Measurements from ENCODE around the gene TOPORS.
"Not testable (repeated sequence)": the region's sequence is repeated elsewhere in the genome, so short reads cannot be mapped to it uniquely, and the experiment has no call there.

The TOPORS gene

DNA sequence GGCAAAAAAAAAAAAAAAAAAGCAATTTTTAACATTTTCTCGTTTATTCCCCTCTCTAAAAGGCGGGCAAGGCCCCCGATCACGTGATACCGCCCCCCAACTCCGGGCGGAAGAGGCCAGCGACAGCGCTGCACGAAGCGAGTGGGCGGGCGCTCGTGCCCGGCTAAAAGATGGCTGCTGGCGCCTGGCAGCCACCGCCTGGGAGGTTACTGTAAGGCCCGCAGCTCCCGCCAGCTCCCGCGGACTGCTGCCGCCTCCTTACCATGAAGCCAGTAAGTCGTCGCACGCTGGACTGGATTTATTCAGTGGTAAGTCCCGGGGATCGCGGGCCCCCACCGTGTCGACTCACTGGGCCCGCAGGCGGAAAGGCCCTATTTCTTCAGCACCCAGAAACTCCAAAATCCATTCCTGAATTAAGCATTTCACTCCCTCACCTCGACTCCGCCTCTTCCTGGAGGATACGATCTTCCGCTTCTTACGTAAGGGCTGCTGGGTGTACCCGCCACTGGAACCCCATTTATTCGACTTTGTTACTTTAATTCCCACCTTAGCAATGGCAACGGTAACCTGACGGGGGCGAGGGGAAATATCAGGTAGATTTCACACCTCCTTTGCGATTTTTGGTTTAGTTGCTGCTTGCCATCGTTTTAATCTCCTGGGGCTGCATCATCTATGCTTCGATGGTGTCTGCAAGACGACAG lies at the start of gene TOPORS, which contains the start of gene SMIM27:
Gene TOPORS, minus strand, starts transcription at position 415 of the 701 bp plus-strand sequence. Its CDS starts 150 bp downstream, at position 265.
Gene SMIM27, plus strand, starts transcription at position 156 of the 701 bp plus-strand sequence. Its CDS starts 108 bp downstream, at position 264.
- peak; percentile 93 for TF ChIP-seq POLR2A (IDR thresholded peaks at IDR 0.05; ENCODE audit: low read length)
- TF ChIP-seq GATA1 (IDR thresholded peaks at IDR 0.05; ENCODE audit: low read depth, low read length) = no peak
- peak; percentile 95 to 96 for DNase-seq

DNA sequence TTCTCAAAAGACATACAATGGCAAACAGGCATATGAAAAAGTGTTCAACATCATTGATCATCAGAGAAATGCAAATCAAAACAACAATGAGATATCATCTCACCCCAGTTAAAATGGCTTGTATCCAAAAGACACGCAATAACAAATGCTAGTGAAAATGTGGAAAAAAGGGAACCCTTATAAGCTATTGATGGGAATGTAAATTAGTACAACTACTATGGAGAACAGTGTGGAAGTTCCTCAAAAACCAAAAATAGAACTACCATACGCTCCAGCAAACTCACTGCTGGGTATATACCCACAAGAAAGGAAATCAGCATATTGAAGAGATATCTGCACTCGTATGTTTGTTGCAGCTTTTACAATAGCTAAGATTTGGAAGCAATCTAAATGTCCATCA lies 46.6 kb upstream of the TOPORS start:
- not testable (repeated sequence) for DNase-seq

- DNase-seq = no peak
- no peak for TF ChIP-seq GATA1 (IDR thresholded peaks at IDR 0.05; ENCODE audit: low read depth, low read length)
- TF ChIP-seq POLR2A (IDR thresholded peaks at IDR 0.05; ENCODE audit: low read length) = no peak
Measured at GRCh38 chr9:32596936-32597335, 44.5 kb upstream of the TOPORS start.

DNA sequence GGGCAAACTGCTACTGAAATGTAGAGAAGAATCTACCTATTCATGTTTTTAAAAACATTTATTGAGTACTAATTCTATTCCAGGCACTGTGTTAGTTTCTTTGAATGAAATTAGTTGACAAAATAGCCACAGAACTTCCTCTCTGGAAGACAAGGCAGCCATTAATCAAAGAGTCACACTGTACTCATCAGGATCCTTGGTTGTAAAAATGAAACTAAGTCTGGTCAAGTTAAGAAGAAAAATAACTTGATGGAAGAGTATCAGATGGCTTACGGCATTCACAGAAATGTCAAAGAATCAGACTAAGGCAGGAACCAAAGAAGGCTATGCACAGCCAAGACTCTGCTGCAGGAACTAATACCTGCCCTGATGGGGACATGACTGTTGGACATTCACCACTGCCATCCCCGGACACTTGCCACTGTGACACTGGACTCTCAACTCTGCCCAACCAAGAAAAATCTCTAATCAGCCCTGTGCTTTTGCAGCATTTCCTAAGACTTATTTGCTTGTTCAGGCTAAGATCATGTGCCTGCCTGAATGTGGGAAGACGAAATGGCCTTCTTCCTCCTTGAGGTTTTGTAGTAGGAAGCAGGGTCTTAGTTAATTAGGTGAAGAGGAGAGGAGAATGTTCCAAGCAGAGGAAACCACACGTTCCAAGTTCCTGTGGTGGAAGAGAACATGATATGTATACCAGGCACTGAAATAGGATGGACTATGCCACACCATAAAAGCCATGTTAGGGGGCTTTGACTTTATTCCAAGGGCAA lies 43.9 kb upstream of the TOPORS start:
- DNase-seq = no peak
- TF ChIP-seq POLR2A (IDR thresholded peaks at IDR 0.05; ENCODE audit: low read length) (no peak), GATA1 (IDR thresholded peaks at IDR 0.05; ENCODE audit: low read depth, low read length) (no peak)

- no peak for DNase-seq
- no peak for TF ChIP-seq POLR2A (IDR thresholded peaks at IDR 0.05; ENCODE audit: low read length)
- TF ChIP-seq GATA1 (IDR thresholded peaks at IDR 0.05; ENCODE audit: low read depth, low read length) = no peak
Measured at GRCh38 chr9:32590898-32591297, 38.5 kb upstream of the TOPORS start.

- DNase-seq = no peak
Measured at GRCh38 chr9:32590476-32590875, 38.1 kb upstream of the TOPORS start.

GRCh38 chr9:32589083-32589723 lies 36.8 kb upstream of the TOPORS start:
- DNase-seq = peak; percentile 43 to 59
- no peak for TF ChIP-seq POLR2A (IDR thresholded peaks at IDR 0.05; ENCODE audit: low read length)
- TF ChIP-seq GATA1 (IDR thresholded peaks at IDR 0.05; ENCODE audit: low read depth, low read length) = no peak

More at GRCh38 chr9:32590476-32590875, 38.1 kb upstream of the TOPORS start:
- TF ChIP-seq GATA1 (IDR thresholded peaks at IDR 0.05; ENCODE audit: low read depth, low read length) (no peak), POLR2A (IDR thresholded peaks at IDR 0.05; ENCODE audit: low read length) (no peak)

GRCh38 chr9:32587901-32588300 lies 35.5 kb upstream of the TOPORS start:
- TF ChIP-seq GATA1 (IDR thresholded peaks at IDR 0.05; ENCODE audit: low read depth, low read length) (no peak), POLR2A (IDR thresholded peaks at IDR 0.05; ENCODE audit: low read length) (no peak)
- DNase-seq = no peak

DNA sequence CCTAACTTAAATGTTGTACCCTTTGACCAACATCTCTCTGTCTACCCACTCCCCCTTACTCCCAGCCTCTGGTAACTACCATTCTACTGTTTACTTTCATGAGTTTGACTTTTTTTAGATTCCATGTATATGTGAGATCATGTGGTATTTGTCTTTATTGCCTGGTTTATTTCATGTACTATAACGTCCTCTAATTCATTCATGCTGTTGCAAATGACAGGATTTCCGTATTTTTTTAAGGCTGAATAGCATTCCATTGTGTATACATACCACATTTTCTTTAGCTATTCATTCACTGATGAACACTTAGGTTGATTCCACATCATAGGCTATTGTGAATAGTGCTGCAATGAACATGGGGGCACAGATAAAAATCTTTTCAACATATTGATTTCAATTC lies 32.4 kb upstream of the TOPORS start:
- no peak for DNase-seq
- TF ChIP-seq GATA1 (IDR thresholded peaks at IDR 0.05; ENCODE audit: low read depth, low read length) (no peak), POLR2A (IDR thresholded peaks at IDR 0.05; ENCODE audit: low read length) (no peak)

GRCh38 chr9:32581512-32582143 lies 29.2 kb upstream of the TOPORS start:
- peak; percentile 77 to 83 for DNase-seq
- TF ChIP-seq POLR2A (IDR thresholded peaks at IDR 0.05; ENCODE audit: low read length) = no peak
- no peak for TF ChIP-seq GATA1 (IDR thresholded peaks at IDR 0.05; ENCODE audit: low read depth, low read length)

DNA sequence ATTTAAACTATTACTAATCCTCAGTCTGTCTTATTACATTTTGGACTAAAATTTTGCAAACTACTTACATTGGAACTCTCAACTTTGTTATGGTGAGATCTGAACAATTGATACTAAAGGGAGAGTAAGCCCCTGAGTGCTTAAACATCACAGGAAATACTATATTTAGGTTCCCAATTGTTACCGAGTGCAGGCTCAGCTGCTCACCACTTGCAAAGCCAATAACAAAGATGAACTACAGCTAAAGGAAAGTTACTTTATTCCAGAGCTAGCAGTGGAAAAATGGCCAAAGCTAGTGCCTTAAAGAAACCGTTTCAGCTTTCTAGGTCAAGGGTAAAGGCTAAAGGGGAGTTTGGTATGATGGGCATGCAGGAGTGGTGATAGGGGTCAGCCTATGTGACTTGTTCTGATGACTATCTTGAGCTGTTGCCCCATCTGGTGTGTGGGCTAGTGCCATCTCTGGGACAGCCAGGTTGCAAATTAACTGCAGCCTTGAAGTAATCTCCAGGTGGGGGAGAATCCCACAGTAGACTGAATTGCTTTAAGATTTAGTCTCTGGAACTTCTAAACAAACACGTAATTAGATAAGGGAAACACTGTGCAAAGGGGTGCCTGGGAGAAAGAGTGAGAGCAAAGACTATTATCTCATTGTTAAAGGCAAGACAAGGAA lies 28.4 kb upstream of the TOPORS start:
- TF ChIP-seq GATA1 (IDR thresholded peaks at IDR 0.05; ENCODE audit: low read depth, low read length) = no peak
- TF ChIP-seq POLR2A (IDR thresholded peaks at IDR 0.05; ENCODE audit: low read length) = no peak
- DNase-seq = peak; percentile 12 to 34

DNA sequence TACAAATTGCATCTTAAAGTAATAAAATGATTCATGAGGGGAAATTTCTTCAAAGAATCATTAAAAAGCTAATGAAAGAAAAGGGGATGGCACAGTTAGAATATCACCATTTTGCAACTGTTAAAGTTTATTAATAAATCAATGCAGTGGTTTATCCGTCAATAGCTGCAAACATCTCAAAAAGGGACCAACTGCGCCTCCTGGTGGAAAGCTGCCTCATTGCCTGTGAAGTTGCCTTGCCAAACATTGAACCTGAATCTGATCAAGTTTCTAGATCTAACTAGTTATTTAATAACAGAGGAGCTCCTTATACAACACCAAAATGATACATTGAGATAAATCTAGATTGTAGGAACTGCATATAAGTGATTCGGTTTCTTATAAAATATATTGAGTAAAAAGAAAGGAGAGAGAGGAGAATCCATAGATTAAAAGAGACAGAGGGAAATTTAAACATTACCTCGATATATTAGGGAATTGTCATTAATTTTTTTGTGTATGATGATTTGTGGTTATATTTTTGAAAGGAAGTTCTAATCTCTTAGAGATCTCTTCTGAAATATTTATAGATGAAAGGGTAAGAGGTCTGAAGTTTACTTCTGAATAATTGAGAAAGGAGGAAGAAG lies 27.4 kb upstream of the TOPORS start:
- no peak for TF ChIP-seq POLR2A (IDR thresholded peaks at IDR 0.05; ENCODE audit: low read length)
- no peak for TF ChIP-seq GATA1 (IDR thresholded peaks at IDR 0.05; ENCODE audit: low read depth, low read length)
- peak; percentile 74 to 89 for DNase-seq

GRCh38 chr9:32578976-32579375 lies 26.6 kb upstream of the TOPORS start:
- no peak for DNase-seq
- TF ChIP-seq GATA1 (IDR thresholded peaks at IDR 0.05; ENCODE audit: low read depth, low read length) = no peak

Measured in erythroblast (primary cell).